HEK293 (cell line): ENCODE data around the gene MAPK12.

Experiments used
- GLI4 ChIP-seq: fragments of 450-650 bp; formaldehyde crosslinking; IDR thresholded peaks from 2 replicates; pipeline ENCODE4 v1.5.1; 2016; ENCODE audit warnings: missing biosample characterization, missing genetic modification characterization
- GLIS2 ChIP-seq: fragments of 450-650 bp; formaldehyde crosslinking; IDR thresholded peaks from 2 replicates; pipeline ENCODE4 v1.5.1; 2016; ENCODE audit warnings: missing biosample characterization, missing genetic modification characterization
- HOXA7 ChIP-seq: sonication (generic); formaldehyde crosslinking; IDR thresholded peaks from 2 replicates; pipeline ENCODE4 v1.8.1; 2022; ENCODE audit warnings: missing genetic modification reagents, borderline replicate concordance
- TCF7L2 ChIP-seq: IDR thresholded peaks from 2 replicates; pipeline ENCODE4 v1.6.1; 2011; ENCODE audit warnings: low read depth, mild to moderate bottlenecking, inconsistent platforms, low read length, moderate library complexity, borderline replicate concordance
- ZBTB20 ChIP-seq: fragments of 450-650 bp; formaldehyde crosslinking; IDR thresholded peaks from 2 replicates; pipeline ENCODE4 v1.5.1; 2016; ENCODE audit warnings: missing biosample characterization, missing genetic modification characterization
- ZNF366 ChIP-seq: fragments of 450-650 bp; formaldehyde crosslinking; conservative IDR thresholded peaks from 2 replicates; pipeline ENCODE4 v1.5.1; 2016; ENCODE audit warnings: missing biosample characterization, missing genetic modification characterization
- ZNF626 ChIP-seq: fragments of 450-650 bp; sonication (Bioruptor Pico); formaldehyde crosslinking; IDR thresholded peaks from 2 replicates; pipeline ENCODE4 v1.5.1; 2018; ENCODE audit warnings: missing biosample characterization, missing genetic modification characterization, inconsistent platforms
- ZSCAN16 ChIP-seq: fragments of 450-650 bp; formaldehyde crosslinking; IDR thresholded peaks from 2 replicates; pipeline ENCODE4 v1.5.1; 2016; ENCODE audit warnings: missing biosample characterization, missing genetic modification characterization
- TF ChIP-seq, protein P1 (sequence below): fragments of 450-650 bp; formaldehyde crosslinking; IDR thresholded peaks from 2 replicates; pipeline ENCODE4 v1.5.1; 2016; ENCODE audit warnings: missing biosample characterization, missing genetic modification characterization
- TF ChIP-seq, protein P2 (sequence below): fragments of 450-650 bp; formaldehyde crosslinking; IDR thresholded peaks from 2 replicates; pipeline ENCODE4 v1.5.1; 2016; ENCODE audit warnings: missing biosample characterization, missing genetic modification characterization
- TF ChIP-seq, protein P3 (sequence below): fragments of 450-650 bp; formaldehyde crosslinking; IDR thresholded peaks from 2 replicates; pipeline ENCODE4 v1.5.1; 2016; ENCODE audit warnings: missing biosample characterization, missing genetic modification characterization, low read depth

DNA sequence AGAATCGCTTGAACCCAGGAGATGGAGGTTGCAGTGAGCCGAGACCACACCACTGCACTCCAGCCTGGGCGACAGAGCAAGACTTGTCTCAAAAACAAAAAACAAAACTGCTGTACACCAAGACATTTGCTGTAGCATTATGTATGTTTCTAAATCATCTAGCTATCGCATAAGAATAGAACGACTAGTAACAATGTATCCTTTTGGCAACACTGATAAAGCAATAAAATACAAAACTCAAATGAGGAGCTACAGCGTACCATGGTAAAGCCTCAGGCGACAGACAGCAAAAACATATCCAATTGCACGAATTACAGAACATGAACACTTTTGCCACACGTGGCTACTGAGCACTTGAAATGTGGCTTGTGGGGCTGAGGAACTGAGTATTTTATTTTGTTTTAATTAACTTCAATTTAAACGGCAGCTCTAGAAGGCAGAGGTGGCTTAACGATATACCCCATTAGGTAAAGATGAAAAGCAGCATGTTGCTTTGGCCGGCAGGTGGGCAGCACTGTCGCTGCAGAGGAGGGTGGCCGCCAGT lies 19.0 kb downstream of the MAPK12 start:
- TF ChIP-seq HOXA7 (no peak), ZSCAN16 (tag by site-specific recombination) (no peak), ZBTB20 (tag by site-specific recombination) (no peak), GLI4 (tag by site-specific recombination) (no peak), TCF7L2 (no peak), ZNF626 (no peak), ZNF366 (tag by site-specific recombination) (peak; percentile 33; the same call in 1 of the 2 replicates), GLIS2 (tag by site-specific recombination) (no peak)
- TF ChIP-seq, protein P1, sequence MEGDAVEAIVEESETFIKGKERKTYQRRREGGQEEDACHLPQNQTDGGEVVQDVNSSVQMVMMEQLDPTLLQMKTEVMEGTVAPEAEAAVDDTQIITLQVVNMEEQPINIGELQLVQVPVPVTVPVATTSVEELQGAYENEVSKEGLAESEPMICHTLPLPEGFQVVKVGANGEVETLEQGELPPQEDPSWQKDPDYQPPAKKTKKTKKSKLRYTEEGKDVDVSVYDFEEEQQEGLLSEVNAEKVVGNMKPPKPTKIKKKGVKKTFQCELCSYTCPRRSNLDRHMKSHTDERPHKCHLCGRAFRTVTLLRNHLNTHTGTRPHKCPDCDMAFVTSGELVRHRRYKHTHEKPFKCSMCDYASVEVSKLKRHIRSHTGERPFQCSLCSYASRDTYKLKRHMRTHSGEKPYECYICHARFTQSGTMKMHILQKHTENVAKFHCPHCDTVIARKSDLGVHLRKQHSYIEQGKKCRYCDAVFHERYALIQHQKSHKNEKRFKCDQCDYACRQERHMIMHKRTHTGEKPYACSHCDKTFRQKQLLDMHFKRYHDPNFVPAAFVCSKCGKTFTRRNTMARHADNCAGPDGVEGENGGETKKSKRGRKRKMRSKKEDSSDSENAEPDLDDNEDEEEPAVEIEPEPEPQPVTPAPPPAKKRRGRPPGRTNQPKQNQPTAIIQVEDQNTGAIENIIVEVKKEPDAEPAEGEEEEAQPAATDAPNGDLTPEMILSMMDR (tag by site-specific recombination) = no peak; the same call in 1 of the 2 replicates
- TF ChIP-seq, protein P2, sequence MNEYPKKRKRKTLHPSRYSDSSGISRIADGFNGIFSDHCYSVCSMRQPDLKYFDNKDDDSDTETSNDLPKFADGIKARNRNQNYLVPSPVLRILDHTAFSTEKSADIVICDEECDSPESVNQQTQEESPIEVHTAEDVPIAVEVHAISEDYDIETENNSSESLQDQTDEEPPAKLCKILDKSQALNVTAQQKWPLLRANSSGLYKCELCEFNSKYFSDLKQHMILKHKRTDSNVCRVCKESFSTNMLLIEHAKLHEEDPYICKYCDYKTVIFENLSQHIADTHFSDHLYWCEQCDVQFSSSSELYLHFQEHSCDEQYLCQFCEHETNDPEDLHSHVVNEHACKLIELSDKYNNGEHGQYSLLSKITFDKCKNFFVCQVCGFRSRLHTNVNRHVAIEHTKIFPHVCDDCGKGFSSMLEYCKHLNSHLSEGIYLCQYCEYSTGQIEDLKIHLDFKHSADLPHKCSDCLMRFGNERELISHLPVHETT (tag by site-specific recombination) = no peak
- TF ChIP-seq, protein P3, sequence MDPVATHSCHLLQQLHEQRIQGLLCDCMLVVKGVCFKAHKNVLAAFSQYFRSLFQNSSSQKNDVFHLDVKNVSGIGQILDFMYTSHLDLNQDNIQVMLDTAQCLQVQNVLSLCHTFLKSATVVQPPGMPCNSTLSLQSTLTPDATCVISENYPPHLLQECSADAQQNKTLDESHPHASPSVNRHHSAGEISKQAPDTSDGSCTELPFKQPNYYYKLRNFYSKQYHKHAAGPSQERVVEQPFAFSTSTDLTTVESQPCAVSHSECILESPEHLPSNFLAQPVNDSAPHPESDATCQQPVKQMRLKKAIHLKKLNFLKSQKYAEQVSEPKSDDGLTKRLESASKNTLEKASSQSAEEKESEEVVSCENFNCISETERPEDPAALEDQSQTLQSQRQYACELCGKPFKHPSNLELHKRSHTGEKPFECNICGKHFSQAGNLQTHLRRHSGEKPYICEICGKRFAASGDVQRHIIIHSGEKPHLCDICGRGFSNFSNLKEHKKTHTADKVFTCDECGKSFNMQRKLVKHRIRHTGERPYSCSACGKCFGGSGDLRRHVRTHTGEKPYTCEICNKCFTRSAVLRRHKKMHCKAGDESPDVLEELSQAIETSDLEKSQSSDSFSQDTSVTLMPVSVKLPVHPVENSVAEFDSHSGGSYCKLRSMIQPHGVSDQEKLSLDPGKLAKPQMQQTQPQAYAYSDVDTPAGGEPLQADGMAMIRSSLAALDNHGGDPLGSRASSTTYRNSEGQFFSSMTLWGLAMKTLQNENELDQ (tag by site-specific recombination) = no peak
